ENCODE results near the gene FNDC1.

FNDC1 gene

DNA sequence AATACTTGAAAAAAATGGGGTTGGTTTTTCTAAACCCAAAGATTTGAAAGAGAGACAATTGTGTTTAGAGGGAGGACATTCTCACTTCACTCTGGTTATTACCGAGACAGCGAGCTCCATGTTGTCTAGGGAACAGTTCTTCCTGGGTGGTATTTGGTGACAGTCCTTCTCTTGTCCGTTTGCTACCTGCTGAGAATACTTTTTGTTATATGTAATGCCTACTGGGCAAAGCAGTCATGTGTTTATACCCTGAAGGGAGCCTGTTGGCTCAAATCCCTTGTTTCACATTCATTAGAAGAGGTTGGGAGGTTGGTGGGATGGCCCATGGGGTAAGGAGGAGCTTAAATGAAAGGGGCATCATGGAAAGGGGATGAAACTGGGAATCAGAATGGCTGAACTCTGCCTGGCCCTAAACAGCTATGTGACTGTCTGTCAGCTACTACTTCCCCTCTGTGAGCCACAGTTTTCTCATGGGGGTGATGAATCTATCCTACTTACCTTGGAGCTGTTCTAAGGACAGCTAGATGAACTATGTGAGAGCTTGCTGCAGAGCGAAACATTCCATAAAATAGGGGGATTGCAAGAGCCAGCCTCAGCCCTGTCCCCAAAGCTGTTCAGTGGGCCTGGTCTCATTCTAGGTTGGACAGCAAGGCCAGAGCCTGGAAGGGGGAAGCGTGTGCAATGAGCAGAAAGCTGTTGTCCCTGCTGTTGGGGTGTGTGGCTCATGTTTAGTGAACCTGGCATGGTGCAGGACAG is 43.5 kb downstream of the FNDC1 start:
- no peak for DNase-seq

DNA sequence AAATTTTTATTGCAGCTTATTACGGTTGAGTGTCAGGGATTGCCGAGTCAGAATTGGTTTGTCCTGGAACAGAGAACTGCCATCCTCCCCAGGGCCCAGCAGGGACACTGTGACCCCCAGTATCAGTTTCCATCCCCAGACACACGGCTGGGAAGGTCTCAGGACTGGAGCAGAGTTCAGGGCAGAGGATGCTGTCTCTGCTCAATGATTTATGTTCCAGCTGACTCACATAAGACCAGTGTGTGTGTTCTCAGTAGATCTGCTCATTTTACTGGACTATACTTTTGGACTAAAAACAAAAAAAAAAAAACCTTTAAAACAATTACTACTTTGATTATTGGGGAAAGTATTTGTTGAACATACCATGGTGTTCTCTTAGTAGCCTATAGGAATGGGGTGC is 44.2 kb downstream of the FNDC1 start:
- DNase-seq: no peak

- DNase-seq: no peak
Measured at GRCh38 chr6:159214281-159214680, 45.1 kb downstream of the FNDC1 start.

DNA sequence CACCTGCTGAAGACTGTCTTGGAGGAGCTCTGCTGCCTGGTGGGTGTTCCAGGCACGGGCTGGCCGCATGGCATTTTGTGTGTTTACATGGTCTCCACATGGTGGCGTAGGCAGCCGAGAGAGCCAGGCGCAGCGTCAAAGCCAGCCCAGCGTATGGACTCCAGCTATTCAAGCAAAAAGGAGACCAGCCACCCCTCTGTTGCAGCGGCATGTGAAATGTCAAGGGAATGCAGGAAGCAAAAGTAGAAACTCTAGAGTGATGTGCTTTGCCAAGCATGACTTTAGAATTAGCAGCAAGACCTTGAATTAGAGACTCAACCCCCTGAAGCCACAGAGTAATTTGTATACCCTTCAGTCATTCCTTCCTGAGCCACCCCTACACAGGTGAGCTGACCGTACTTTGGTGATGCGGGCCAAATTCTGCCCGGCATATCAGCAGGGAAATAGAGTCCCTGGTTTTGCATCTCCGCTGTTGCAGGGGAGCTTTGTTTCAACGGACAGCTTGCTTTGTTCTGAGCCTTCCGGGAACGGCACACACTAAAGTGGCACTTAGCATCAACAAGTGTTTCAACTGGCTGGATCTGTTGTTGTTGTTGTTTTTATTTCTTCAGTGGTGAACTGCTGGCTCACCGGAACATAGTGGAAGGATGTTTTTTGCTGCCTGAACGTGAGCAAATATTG is 48.5 kb downstream of the FNDC1 start:
- DNase-seq: peak; percentile 5

GRCh38 chr6:159220093-159220492 is 50.9 kb downstream of the FNDC1 start:
- no peak for DNase-seq

DNA sequence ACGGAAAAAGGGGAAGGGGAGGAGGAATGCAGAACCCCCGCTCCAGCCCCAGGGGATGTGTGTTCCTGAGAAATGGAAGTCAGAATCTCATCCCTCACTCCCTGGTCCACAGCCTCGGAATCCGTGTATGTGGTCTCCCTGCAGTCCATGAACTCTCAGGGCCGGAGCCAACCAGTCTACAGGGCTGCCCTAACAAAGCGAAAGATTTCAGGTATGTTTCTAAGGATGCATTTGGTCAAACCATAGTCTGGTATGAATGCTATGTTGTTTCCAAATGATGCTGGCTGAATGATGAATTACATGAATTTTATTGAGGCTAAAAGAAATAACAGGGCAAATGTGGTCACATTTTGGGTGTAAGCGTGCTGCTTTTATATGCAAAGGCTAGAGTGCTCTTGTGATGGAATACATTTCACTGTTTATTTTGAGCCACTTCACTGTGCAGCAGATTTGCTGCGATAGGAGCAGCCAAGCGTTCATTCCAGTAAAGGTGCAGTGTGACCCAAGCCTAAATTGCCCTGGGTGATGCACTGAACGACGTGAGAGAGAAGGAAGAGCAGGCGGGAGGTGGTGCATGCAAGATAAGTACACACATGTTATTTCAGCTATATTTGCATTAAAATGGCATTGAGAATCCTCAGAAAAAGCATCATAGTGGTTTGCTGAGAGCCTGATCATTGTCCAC is 52.4 kb downstream of the FNDC1 start:
- no peak for DNase-seq

GRCh38 chr6:159224452-159224851 is 55.3 kb downstream of the FNDC1 start:
- DNase-seq: no peak

DNA sequence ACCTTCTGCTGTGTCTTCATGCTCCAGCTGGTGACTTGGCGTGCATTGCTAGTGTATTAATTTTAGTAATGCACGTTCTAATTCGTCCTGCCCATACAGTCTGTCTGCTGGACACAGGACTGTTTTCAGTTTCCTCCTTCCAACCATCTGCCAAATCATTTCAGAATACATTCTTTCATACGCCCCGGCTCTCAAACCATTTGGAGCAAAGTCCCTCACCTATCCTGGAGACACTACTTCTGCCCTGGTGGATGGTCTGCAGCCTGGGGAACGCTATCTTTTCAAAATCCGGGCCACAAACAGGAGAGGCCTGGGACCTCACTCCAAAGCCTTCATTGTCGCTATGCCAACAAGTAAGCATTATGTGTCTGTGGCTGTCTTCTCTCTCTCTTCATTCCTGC is 60.5 kb downstream of the FNDC1 start:
- no peak for DNase-seq

- no peak for DNase-seq
Measured at GRCh38 chr6:159232106-159232645, 63.0 kb downstream of the FNDC1 start.

DNA sequence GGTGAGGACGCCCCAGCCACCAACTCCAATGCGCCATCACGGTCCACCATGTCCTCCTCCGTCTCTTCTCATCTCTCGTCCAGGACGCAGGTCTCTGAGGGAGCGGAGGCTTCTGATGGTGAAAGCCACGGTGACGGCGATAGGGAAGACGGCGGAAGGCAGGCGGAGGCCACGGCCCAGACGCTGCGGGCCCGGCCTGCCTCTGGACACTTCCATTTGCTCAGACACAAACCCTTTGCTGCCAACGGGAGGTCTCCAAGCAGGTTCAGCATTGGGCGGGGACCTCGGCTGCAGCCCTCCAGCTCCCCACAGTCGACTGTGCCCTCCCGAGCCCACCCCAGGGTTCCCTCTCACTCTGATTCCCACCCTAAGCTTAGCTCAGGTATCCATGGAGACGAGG is 63.6 kb downstream of the FNDC1 start:
- no peak for DNase-seq

GRCh38 chr6:159233365-159234101 is 64.3 kb downstream of the FNDC1 start:
- no peak for DNase-seq

DNA sequence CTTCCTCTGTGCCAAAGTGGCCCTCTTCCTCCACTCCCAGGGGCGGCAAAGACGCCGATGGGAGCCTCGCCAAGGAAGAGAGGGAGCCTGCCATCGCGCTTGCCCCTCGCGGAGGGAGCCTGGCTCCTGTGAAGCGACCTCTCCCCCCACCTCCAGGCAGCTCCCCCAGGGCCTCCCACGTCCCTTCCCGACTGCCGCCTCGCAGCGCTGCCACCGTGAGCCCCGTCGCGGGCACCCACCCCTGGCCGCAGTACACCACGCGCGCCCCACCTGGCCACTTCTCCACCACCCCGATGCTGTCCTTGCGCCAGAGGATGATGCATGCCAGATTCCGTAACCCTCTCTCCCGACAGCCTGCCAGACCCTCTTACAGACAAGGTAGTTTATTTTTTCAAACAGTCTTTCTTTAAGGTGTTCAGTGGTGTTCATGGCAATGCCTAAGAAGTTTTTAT is 64.9 kb downstream of the FNDC1 start:
- no peak for DNase-seq

DNA sequence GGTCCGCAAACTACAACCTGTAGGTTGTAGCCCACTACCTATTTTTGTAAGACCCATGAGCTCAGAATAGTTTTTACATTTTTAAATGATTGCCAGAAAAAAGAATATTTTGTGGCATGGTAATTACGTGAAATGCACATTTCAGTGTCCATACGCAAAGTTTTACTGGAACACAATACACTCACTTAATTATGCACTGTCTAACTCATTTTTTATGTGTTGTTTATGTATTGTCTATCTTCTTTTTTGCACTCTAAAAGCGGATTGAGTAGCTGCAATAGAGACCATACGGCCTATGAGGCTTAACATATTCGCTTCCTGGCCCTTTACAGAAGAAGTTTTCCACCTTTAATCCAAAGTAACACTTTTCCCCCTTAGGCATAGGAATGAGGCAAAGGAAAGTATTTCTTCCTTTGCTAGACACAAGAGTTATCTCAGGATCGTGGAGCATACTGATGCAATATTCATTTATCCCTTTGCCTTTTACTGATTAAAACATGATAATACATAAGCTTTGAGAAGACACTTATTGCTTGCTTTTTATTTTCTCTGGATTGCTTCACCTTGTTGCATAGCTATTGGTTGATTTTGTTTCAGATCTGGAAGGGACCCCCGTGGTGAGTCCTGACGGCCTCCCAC is 69.8 kb downstream of the FNDC1 start:
- no peak for DNase-seq

DNA sequence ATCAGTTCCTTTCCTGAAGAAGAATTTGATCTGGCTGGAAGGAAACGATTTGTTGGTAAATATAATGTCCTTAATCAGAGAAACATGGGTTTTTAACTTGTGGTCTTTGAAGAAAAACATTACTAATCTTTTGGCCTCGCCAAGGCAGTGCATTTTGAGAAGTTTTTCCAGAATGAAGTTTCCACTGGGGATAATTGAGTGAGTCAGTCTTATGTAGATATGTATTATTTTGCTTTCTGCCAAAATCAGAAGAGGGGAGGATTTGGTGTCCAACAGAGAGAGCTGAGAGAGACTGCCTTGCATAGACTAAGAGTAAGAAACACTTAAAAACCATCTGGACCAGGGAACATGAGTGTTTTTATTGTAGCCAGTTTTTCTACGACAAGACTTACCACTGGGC is 79.9 kb downstream of the FNDC1 start:
- no peak for DNase-seq

- no peak for DNase-seq
Measured at GRCh38 chr6:159249752-159250151, 80.6 kb downstream of the FNDC1 start.

GRCh38 chr6:159250633-159251032 is 81.4 kb downstream of the FNDC1 start:
- no peak for DNase-seq

- DNase-seq: no peak
Measured at GRCh38 chr6:159252955-159253508, 83.8 kb downstream of the FNDC1 start.

- DNase-seq: no peak
Measured at GRCh38 chr6:159254186-159254585, 85.0 kb downstream of the FNDC1 start.

- no peak for DNase-seq
Measured at GRCh38 chr6:159255434-159255951, 86.3 kb downstream of the FNDC1 start.

DNA sequence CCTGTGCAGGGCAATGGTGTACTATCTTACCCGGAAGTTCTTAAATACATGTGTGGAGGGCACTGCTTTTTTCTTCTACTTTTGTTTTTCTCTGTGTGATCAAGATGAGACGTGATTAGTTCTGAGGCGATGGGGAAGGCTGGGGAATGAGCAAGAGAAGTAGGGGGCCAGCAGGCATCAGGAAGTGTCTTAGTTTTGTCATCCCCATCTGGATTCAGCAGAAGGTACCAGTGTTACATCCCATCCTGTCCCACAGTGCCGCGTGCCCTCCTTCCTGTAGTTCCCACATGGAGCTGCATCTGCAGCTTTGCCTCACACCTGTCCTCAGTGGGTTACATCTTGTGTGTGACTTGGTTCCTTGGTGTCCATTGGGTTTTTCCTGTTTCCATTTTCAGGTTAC is 86.9 kb downstream of the FNDC1 start:
- no peak for DNase-seq

- no peak for DNase-seq
Measured at GRCh38 chr6:159257846-159258245, 88.6 kb downstream of the FNDC1 start.
